Chondrocyte (in vitro differentiated cells): ENCODE results near the gene HNF4A. TPM values are rescaled to one million over a fixed set of nuclear protein-coding genes. Genes with fewer than 3 reads are reported as not detected.

ENCODE experiments used
- DNase-seq: peaks from one replicate; pipeline ENCODE4 v3.0.0; 2021; ENCODE audit warnings: mixed read lengths, low spot score
- H3K27ac Mint-ChIP-seq: one replicate; pipeline ENCODE4 v1.8.0; 2021; ENCODE audit warnings: mild to moderate bottlenecking, moderate library complexity, mixed read lengths; ENCODE audit not compliant: unreplicated experiment
- H3K27me3 Mint-ChIP-seq: 2 replicates; pipeline ENCODE4 v1.8.0; 2021; ENCODE audit warnings: low read depth, mixed read lengths
- H3K36me3 Mint-ChIP-seq: 2 replicates; pipeline ENCODE4 v1.8.0; 2021; ENCODE audit warnings: low read depth, mixed read lengths
- H3K4me1 Mint-ChIP-seq: 2 replicates; pipeline ENCODE4 v1.8.0; 2021; ENCODE audit warnings: low read depth, mild to moderate bottlenecking, mixed read lengths
- H3K4me3 Mint-ChIP-seq: one replicate; pipeline ENCODE4 v1.8.0; 2021; ENCODE audit warnings: mild to moderate bottlenecking, moderate library complexity, mixed read lengths; ENCODE audit not compliant: unreplicated experiment
- H3K9me3 Mint-ChIP-seq: 2 replicates; pipeline ENCODE4 v1.8.0; 2021; ENCODE audit warnings: low read depth, mixed read lengths
- total RNA-seq: library from RNA; stranded (reverse); gene quantifications from 3 replicates; pipeline ENCODE4 v1.2.1, GENCODE V29; 2021
- TF ChIP-seq, protein P1 (sequence below): fragments of 200-600 bp; sonication (generic); IDR thresholded peaks from 2 replicates; pipeline ENCODE4 v1.5.0; 2021; ENCODE audit warnings: antibody characterized with exemption, mild to moderate bottlenecking, moderate library complexity

The HNF4A gene
- total RNA-seq, 1 donor from 2014 or later, result not detected

GRCh38 chr20:44392088-44392775, 36.7 kb downstream of the HNF4A start:
- no peaks in the 10 kb centered on the region for H3K9me3 Mint-ChIP-seq
- no peak for DNase-seq
- peaks cover 32% of the 10 kb centered on the region for H3K27me3 Mint-ChIP-seq
- no peaks in the 10 kb centered on the region for H3K36me3 Mint-ChIP-seq
- H3K4me3 Mint-ChIP-seq, result no peak overlapping the region
- H3K27ac Mint-ChIP-seq, result no peak overlapping the region
- TF ChIP-seq, protein P1, sequence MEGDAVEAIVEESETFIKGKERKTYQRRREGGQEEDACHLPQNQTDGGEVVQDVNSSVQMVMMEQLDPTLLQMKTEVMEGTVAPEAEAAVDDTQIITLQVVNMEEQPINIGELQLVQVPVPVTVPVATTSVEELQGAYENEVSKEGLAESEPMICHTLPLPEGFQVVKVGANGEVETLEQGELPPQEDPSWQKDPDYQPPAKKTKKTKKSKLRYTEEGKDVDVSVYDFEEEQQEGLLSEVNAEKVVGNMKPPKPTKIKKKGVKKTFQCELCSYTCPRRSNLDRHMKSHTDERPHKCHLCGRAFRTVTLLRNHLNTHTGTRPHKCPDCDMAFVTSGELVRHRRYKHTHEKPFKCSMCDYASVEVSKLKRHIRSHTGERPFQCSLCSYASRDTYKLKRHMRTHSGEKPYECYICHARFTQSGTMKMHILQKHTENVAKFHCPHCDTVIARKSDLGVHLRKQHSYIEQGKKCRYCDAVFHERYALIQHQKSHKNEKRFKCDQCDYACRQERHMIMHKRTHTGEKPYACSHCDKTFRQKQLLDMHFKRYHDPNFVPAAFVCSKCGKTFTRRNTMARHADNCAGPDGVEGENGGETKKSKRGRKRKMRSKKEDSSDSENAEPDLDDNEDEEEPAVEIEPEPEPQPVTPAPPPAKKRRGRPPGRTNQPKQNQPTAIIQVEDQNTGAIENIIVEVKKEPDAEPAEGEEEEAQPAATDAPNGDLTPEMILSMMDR, result no peak
- peaks cover 2% of the 10 kb centered on the region for H3K4me1 Mint-ChIP-seq

DNA sequence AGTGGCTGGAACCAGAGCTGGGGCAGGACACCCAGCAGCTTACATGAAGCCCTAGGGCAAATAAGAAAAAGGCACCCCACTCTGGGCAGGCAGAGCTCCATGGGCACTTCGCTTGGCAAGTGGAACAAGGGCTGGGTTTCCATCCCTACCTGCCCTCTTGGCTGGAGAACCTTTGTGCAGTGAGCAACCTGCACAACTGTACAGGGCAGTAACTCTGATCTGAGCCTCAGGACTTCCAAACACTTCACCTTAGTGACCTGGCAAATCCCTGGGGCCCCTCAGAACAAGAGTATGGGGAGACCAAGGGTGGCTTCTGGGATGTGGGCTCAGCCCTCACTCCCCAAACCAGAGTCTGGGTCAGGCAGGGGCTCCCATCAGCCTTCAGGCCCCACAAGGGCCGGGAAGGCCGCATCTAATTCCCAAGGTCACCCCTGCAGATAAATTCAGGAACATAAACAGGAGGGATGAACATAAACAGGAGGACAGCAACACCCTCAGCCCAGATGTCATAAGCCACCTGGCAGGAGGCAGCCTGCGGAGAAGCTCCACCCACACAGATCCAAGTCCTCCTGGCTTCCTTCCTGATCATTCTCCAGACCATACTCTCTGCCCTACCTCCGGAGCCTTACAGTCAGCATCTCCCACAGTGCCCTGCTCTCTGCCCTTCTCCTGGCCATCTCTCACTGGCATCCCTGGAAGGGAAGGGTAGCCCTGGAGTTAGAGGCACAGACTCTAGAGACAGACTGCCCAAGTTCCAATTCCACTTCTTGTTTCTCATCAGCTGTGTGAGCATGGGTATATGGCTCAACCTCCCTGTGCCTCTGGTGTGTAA, 37.5 kb downstream of the HNF4A start:
- TF ChIP-seq, protein P1, result no peak
- H3K9me3 Mint-ChIP-seq, result no peaks in the 10 kb centered on the region
- DNase-seq, result peak; percentile 54
- no peak overlapping the region for H3K27ac Mint-ChIP-seq
- peaks cover 2% of the 10 kb centered on the region for H3K4me1 Mint-ChIP-seq
- H3K4me3 Mint-ChIP-seq, result no peak overlapping the region
- no peaks in the 10 kb centered on the region for H3K36me3 Mint-ChIP-seq
- peaks cover 37% of the 10 kb centered on the region for H3K27me3 Mint-ChIP-seq

DNA sequence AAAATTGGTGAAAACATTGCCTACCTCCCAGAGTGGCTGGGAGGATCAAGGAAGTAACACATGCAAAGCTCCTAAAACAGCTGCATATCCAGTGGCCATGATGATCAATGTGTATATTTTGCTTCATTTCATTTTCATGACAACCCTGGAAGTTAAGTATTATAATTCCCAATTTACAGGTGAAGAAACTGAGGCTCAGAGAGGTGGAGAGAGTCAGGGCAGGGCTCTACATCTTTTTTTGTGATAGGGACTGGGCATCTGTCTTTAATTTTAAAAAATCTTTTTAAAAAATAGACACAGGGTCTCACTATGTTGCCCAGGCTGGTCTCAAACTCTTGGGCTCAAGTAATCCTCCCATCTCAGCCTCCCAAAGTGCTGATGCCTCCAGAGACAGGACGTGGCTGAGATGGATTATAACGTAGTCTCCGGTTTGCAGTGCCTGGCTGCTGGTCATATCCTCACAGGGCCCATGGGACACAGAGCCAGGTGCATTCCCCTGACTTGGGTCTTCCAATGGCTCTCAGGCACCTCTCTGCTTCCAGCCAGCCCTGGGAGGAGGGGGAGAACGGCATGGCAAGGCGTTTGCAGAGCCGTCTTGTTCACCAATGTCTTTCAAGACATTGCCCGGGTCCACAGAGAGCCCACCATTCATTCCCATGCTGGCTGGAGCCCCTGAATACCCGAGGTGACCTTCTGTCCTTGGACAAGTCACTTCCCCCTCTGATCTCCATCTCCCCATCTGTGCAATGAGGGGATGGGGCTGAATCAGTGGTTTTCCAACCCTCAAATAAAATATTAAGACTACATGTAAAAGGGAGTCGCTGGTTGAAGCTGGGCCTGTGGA, 38.3 kb downstream of the HNF4A start:
- H3K4me1 Mint-ChIP-seq, result no peaks in the 10 kb centered on the region
- peaks cover 39% of the 10 kb centered on the region for H3K27me3 Mint-ChIP-seq
- H3K27ac Mint-ChIP-seq, result no peak overlapping the region

DNA sequence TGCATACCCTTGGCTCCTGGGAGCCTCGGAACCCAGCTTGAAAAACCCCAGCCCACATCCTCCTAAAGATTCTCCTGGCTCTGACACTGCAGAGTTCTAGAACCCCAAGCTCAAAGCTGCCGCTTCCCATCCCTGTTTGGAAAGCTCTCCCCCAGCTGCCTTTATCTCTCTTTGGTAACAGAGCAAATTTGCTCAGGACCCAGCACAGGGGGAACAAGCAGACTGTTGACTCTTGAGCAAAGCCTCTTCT, 38.9 kb downstream of the HNF4A start:
- no peaks in the 10 kb centered on the region for H3K4me1 Mint-ChIP-seq
- H3K27me3 Mint-ChIP-seq, result peaks cover 41% of the 10 kb centered on the region
- no peaks in the 10 kb centered on the region for H3K36me3 Mint-ChIP-seq
- TF ChIP-seq, protein P1, result no peak
- H3K9me3 Mint-ChIP-seq, result no peaks in the 10 kb centered on the region
- no peak overlapping the region for H3K27ac Mint-ChIP-seq
- no peak overlapping the region for H3K4me3 Mint-ChIP-seq
- no peak for DNase-seq

More for the DNA sequence above, 38.3 kb downstream of the HNF4A start:
- H3K36me3 Mint-ChIP-seq, result no peaks in the 10 kb centered on the region
- peak; percentile 63 for DNase-seq
- H3K9me3 Mint-ChIP-seq, result no peaks in the 10 kb centered on the region
- TF ChIP-seq, protein P1, result no peak
- no peak overlapping the region for H3K4me3 Mint-ChIP-seq
